K562 (cell line): ENCODE data around the gene ZNF672. TPM values are rescaled to one million over a fixed set of nuclear protein-coding genes. Genes with fewer than 3 reads are reported as not detected.

Experiments
- CBX2 ChIP-seq: fragments of 200-600 bp; sonication (generic); IDR thresholded peaks from one replicate; pipeline ENCODE4 v1.6.1; 2012; ENCODE audit warnings: mild to moderate bottlenecking, low read length, inconsistent platforms; ENCODE audit not compliant: insufficient read depth, poor library complexity, severe bottlenecking
- HCFC1 ChIP-seq: IDR thresholded peaks from 2 replicates; pipeline ENCODE4 v1.6.1; 2012; ENCODE audit warnings: low read depth, low read length, improper control_type of control experiment
- HIVEP1 ChIP-seq: fragments of 250-450 bp; sonication (Bioruptor Pico); IDR thresholded peaks from 2 replicates; pipeline ENCODE4 v1.4.0; 2020; ENCODE audit warnings: mild to moderate bottlenecking
- L3MBTL2 ChIP-seq: fragments of 450-650 bp; IDR thresholded peaks from 2 replicates; pipeline ENCODE4 v1.6.1; 2016; ENCODE audit warnings: mild to moderate bottlenecking, moderate library complexity
- PCBP1 ChIP-seq: fragments of 200-400 bp; formaldehyde crosslinking; IDR thresholded peaks from 2 replicates; pipeline ENCODE4 v1.6.1; 2018; ENCODE audit warnings: mild to moderate bottlenecking, low read depth, low read length; ENCODE audit not compliant: poor library complexity, severe bottlenecking
- POLR2A ChIP-seq: fragments of 450-650 bp; conservative IDR thresholded peaks from 2 replicates; pipeline ENCODE4 v1.6.1; 2016
- POLR2B ChIP-seq: fragments of 450-650 bp; IDR thresholded peaks from 2 replicates; pipeline ENCODE4 v1.6.1; 2018; ENCODE audit warnings: low read depth; ENCODE audit not compliant: partially characterized antibody
- POLR2G ChIP-seq: fragments of 200-400 bp; formaldehyde crosslinking; IDR thresholded peaks from 2 replicates; pipeline ENCODE4 v1.6.1; 2017; ENCODE audit warnings: low read depth, mild to moderate bottlenecking, antibody characterized with exemption, low read length, moderate library complexity
- SAP30 ChIP-seq: fragments of 200-600 bp; sonication (generic); IDR thresholded peaks from 2 replicates; pipeline ENCODE4 v1.6.1; 2012; ENCODE audit warnings: borderline replicate concordance, low read depth, mild to moderate bottlenecking, moderate library complexity, low read length, control low read depth, inconsistent platforms; ENCODE audit not compliant: insufficient read depth, poor library complexity, severe bottlenecking
- SMARCE1 ChIP-seq: fragments of 450-650 bp; IDR thresholded peaks from 2 replicates; pipeline ENCODE4 v1.7.1; 2016; ENCODE audit warnings: mild to moderate bottlenecking
- STAG1 ChIP-seq: sonication (generic); formaldehyde crosslinking; IDR thresholded peaks from 2 replicates; pipeline ENCODE4 v1.5.0; 2020; ENCODE audit warnings: missing genetic modification reagents, borderline replicate concordance
- SUPT5H ChIP-seq: fragments of 450-650 bp; IDR thresholded peaks from 2 replicates; pipeline ENCODE4 v1.6.1; 2016
- ZBTB8A ChIP-seq: fragments of 450-650 bp; IDR thresholded peaks from 2 replicates; pipeline ENCODE4 v1.6.1; 2018; ENCODE audit warnings: mild to moderate bottlenecking, moderate library complexity; ENCODE audit not compliant: partially characterized antibody
- ZEB2 ChIP-seq: fragments of 450-650 bp; IDR thresholded peaks from 2 replicates; pipeline ENCODE4 v1.6.1; 2016
- ZFP30 ChIP-seq: fragments of 250-450 bp; sonication (Bioruptor Pico); IDR thresholded peaks from 2 replicates; pipeline ENCODE4 v1.8.0; 2022; ENCODE audit warnings: moderate library complexity, mild to moderate bottlenecking, inconsistent platforms, borderline replicate concordance
- ZNF354B ChIP-seq: fragments of 250-450 bp; sonication (Bioruptor Pico); IDR thresholded peaks from 2 replicates; pipeline ENCODE4 v1.4.0; 2020
- ZNF384 ChIP-seq: IDR thresholded peaks from 2 replicates; pipeline ENCODE4 v1.6.1; 2012; ENCODE audit warnings: low read depth, low read length, improper control_type of control experiment
- ZNF717 ChIP-seq: fragments of 250-450 bp; sonication (Bioruptor Pico); IDR thresholded peaks from 2 replicates; pipeline ENCODE4 v1.5.0; 2021
- polyA plus RNA-seq, 8 experiments: library from polyadenylated mRNA; depleted of rRNA in 4 of 8; stranded (reverse) in 5 of 8; unstranded in 3 of 8; fragments of >200 nt; fragmentation: Nextera tagmentation in 2 of 8; fragmentation: Illumina TruSeq in 1 of 8; extraction: Ambion mirVana in 2 of 8; extraction: Trizol in 1 of 8; gene quantifications; 2 replicates each; pipeline versions ENCODE4 v1.2.1 to v1.2.3, GENCODE V29; 2011 to 2014; ENCODE audit warnings: inconsistent platforms in 1 of 8, missing spikeins in 1 of 8
- total RNA-seq, 7 experiments: library from RNA; depleted of rRNA in 6 of 7; stranded (reverse); fragments of >200 nt in 6 of 7; fragmentation: Illumina TruSeq in 2 of 7; extraction: Trizol in 2 of 7; gene quantifications; 2 replicates each; pipeline versions ENCODE4 v1.2.1 to v1.2.3, GENCODE V29; 2011 to 2021; ENCODE audit warnings: low replicate concordance in 1 of 7
- TF ChIP-seq, protein P1 (sequence below): IDR thresholded peaks from 3 replicates; pipeline ENCODE4 v1.6.1; 2011; ENCODE audit warnings: borderline replicate concordance, mild to moderate bottlenecking, moderate library complexity; ENCODE audit not compliant: insufficient read length; ENCODE audit errors: extremely low read depth
- TF ChIP-seq, protein P2 (sequence below): sonication (generic); IDR thresholded peaks from 2 replicates; pipeline ENCODE4 v1.6.1; 2016
- TF ChIP-seq, protein P3 (sequence below): sonication (generic); formaldehyde crosslinking; IDR thresholded peaks from 2 replicates; pipeline ENCODE4 v1.8.1; 2023; ENCODE audit warnings: mild to moderate bottlenecking, missing genetic modification reagents
- TF ChIP-seq, protein P4 (sequence below): fragments of 250-450 bp; sonication (Bioruptor Pico); IDR thresholded peaks from 2 replicates; pipeline ENCODE4 v1.8.0; 2022; ENCODE audit warnings: inconsistent platforms, mild to moderate bottlenecking, moderate library complexity, borderline replicate concordance

Gene ZNF672
- total and polyA plus RNA-seq, 9 of the 15 experiments (the other 6 are each of a cell fraction or from before 2014, with no cell fraction given), result 1.9 to 57.9 (median 24.1) TPM

DNA sequence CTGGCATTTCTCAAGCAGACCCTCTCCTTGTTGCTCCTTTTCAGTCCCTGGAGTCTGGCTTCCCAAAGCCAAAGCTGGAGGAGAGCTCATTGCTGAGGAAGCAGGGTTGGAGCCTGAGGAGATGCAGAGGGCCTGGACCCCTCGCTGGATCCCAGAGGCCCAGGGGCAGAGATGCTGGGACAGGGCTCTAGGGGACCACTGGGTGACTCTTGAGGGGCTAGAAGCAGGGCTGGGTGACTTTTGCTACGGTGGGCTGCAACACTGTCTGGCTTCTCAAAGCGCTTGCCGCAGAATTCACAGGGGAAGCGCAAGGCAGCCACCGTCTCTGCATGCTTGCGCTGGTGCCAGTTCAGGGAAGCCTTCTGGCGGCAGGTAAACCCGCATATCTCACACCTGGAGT is 12.1 kb downstream of the ZNF672 start (continued):
- TF ChIP-seq, protein P1, sequence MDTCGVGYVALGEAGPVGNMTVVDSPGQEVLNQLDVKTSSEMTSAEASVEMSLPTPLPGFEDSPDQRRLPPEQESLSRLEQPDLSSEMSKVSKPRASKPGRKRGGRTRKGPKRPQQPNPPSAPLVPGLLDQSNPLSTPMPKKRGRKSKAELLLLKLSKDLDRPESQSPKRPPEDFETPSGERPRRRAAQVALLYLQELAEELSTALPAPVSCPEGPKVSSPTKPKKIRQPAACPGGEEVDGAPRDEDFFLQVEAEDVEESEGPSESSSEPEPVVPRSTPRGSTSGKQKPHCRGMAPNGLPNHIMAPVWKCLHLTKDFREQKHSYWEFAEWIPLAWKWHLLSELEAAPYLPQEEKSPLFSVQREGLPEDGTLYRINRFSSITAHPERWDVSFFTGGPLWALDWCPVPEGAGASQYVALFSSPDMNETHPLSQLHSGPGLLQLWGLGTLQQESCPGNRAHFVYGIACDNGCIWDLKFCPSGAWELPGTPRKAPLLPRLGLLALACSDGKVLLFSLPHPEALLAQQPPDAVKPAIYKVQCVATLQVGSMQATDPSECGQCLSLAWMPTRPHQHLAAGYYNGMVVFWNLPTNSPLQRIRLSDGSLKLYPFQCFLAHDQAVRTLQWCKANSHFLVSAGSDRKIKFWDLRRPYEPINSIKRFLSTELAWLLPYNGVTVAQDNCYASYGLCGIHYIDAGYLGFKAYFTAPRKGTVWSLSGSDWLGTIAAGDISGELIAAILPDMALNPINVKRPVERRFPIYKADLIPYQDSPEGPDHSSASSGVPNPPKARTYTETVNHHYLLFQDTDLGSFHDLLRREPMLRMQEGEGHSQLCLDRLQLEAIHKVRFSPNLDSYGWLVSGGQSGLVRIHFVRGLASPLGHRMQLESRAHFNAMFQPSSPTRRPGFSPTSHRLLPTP, result no peak
- TF ChIP-seq STAG1, result no peak
- no peak for TF ChIP-seq CBX2
- no peak for TF ChIP-seq ZNF717 (CRISPR knock-in tag)
- no peak for TF ChIP-seq ZNF384
- TF ChIP-seq, protein P2, sequence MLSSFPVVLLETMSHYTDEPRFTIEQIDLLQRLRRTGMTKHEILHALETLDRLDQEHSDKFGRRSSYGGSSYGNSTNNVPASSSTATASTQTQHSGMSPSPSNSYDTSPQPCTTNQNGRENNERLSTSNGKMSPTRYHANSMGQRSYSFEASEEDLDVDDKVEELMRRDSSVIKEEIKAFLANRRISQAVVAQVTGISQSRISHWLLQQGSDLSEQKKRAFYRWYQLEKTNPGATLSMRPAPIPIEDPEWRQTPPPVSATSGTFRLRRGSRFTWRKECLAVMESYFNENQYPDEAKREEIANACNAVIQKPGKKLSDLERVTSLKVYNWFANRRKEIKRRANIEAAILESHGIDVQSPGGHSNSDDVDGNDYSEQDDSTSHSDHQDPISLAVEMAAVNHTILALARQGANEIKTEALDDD, result no peak
- no peak for TF ChIP-seq ZBTB8A
- TF ChIP-seq HCFC1, result no peak
- TF ChIP-seq SMARCE1, result no peak
- TF ChIP-seq, protein P3, sequence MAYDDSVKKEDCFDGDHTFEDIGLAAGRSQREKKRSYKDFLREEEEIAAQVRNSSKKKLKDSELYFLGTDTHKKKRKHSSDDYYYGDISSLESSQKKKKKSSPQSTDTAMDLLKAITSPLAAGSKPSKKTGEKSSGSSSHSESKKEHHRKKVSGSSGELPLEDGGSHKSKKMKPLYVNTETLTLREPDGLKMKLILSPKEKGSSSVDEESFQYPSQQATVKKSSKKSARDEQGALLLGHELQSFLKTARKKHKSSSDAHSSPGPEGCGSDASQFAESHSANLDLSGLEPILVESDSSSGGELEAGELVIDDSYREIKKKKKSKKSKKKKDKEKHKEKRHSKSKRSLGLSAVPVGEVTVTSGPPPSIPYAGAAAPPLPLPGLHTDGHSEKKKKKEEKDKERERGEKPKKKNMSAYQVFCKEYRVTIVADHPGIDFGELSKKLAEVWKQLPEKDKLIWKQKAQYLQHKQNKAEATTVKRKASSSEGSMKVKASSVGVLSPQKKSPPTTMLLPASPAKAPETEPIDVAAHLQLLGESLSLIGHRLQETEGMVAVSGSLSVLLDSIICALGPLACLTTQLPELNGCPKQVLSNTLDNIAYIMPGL (CRISPR knock-in tag), result no peak
- TF ChIP-seq, protein P4, sequence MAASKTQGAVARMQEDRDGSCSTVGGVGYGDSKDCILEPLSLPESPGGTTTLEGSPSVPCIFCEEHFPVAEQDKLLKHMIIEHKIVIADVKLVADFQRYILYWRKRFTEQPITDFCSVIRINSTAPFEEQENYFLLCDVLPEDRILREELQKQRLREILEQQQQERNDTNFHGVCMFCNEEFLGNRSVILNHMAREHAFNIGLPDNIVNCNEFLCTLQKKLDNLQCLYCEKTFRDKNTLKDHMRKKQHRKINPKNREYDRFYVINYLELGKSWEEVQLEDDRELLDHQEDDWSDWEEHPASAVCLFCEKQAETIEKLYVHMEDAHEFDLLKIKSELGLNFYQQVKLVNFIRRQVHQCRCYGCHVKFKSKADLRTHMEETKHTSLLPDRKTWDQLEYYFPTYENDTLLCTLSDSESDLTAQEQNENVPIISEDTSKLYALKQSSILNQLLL (CRISPR knock-in tag), result no peak
- peak; percentile 60; the same call in 1 of the 2 replicates for TF ChIP-seq SUPT5H
- no peak for TF ChIP-seq SAP30
- TF ChIP-seq L3MBTL2, result no peak
- TF ChIP-seq HIVEP1 (CRISPR knock-in tag), result no peak
- TF ChIP-seq ZFP30 (CRISPR knock-in tag), result no peak
- peak; percentile 63 for TF ChIP-seq POLR2A
- no peak for TF ChIP-seq ZEB2
- peak; percentile 69 for TF ChIP-seq POLR2G
- TF ChIP-seq ZNF354B, result no peak
- TF ChIP-seq PCBP1, result no peak
- peak; percentile 34 for TF ChIP-seq POLR2B
